H9 (cell line): ENCODE measurements around the gene TMTC1. TPM values are rescaled to one million over a fixed set of nuclear protein-coding genes. Genes with fewer than 3 reads are reported as not detected.

Source experiments
- DNase-seq: peaks from one replicate; pipeline ENCODE4 v3.0.0-alpha.2; 2017
- H2AFZ ChIP-seq: one replicate; pipeline ENCODE4 v1.6.1; 2013; ENCODE audit warnings: mild to moderate bottlenecking, low read length, control low read depth, moderate library complexity
- H2AK5ac ChIP-seq: 2 replicates; pipeline ENCODE4 v1.6.1; 2013; ENCODE audit warnings: low read length, control low read depth, mixed read lengths; ENCODE audit not compliant: insufficient read length
- H2BK120ac ChIP-seq: one replicate; pipeline ENCODE4 v1.6.1; 2013; ENCODE audit warnings: low read depth, mild to moderate bottlenecking, low read length, control low read depth, inconsistent platforms; ENCODE audit not compliant: poor library complexity, severe bottlenecking
- H2BK12ac ChIP-seq: 2 replicates; pipeline ENCODE4 v1.6.1; 2013; ENCODE audit warnings: low read length, control low read depth, mixed read lengths, low read depth; ENCODE audit not compliant: insufficient read length
- H2BK15ac ChIP-seq: 2 replicates; pipeline ENCODE4 v1.6.1; 2013; ENCODE audit warnings: low read depth, low read length, control low read depth
- H2BK20ac ChIP-seq: one replicate; pipeline ENCODE4 v1.6.1; 2013; ENCODE audit warnings: low read depth, mild to moderate bottlenecking, low read length, control low read depth, inconsistent platforms; ENCODE audit not compliant: poor library complexity, severe bottlenecking
- H2BK5ac ChIP-seq: 2 replicates; pipeline ENCODE4 v1.6.1; 2013; ENCODE audit warnings: low read length, control low read depth, mixed read lengths; ENCODE audit not compliant: insufficient read length
- H3K14ac ChIP-seq: 2 replicates; pipeline ENCODE4 v1.6.1; 2013; ENCODE audit warnings: low read length, control low read depth; ENCODE audit not compliant: insufficient read depth
- H3K18ac ChIP-seq: 2 replicates; pipeline ENCODE4 v1.6.1; 2013; ENCODE audit warnings: low read depth, mild to moderate bottlenecking, mixed read lengths, low read length, control low read depth; ENCODE audit not compliant: insufficient read length
- H3K23ac ChIP-seq: 2 replicates; pipeline ENCODE4 v1.6.1; 2013; ENCODE audit warnings: low read length, control low read depth, mixed read lengths, low read depth; ENCODE audit not compliant: insufficient read length
- H3K23me2 ChIP-seq: 2 replicates; pipeline ENCODE4 v1.6.1; 2013; ENCODE audit warnings: low read depth, mild to moderate bottlenecking, mixed read lengths, low read length, control low read depth; ENCODE audit not compliant: insufficient read length, poor library complexity, severe bottlenecking
- H3K27ac ChIP-seq: 2 replicates; pipeline ENCODE4 v1.5.1; 2013; ENCODE audit warnings: low read length, control low read depth, mixed read lengths, low read depth; ENCODE audit not compliant: insufficient read length
- H3K27me3 ChIP-seq: 2 replicates; pipeline ENCODE4 v1.6.1; 2013; ENCODE audit warnings: low read length, control low read depth, inconsistent platforms; ENCODE audit not compliant: insufficient read depth
- H3K4ac ChIP-seq: 2 replicates; pipeline ENCODE4 v1.6.1; 2013; ENCODE audit warnings: low read depth, mild to moderate bottlenecking, control low read depth, inconsistent platforms, low read length, moderate library complexity
- H3K4me1 ChIP-seq: 2 replicates; pipeline ENCODE4 v1.6.1; 2013; ENCODE audit warnings: low read length, control low read depth, inconsistent platforms; ENCODE audit not compliant: insufficient read depth
- H3K4me2 ChIP-seq: 2 replicates; pipeline ENCODE4 v1.6.1; 2013; ENCODE audit warnings: low read length, control low read depth, mixed read lengths; ENCODE audit not compliant: insufficient read length, insufficient read depth
- H3K56ac ChIP-seq: 2 replicates; pipeline ENCODE4 v1.6.1; 2013; ENCODE audit warnings: low read depth, mild to moderate bottlenecking, mixed read lengths, low read length, control low read depth; ENCODE audit not compliant: insufficient read length
- H3K79me1 ChIP-seq: 2 replicates; pipeline ENCODE4 v1.6.1; 2013; ENCODE audit warnings: low read depth, mild to moderate bottlenecking, moderate library complexity, low read length, control low read depth, inconsistent platforms; ENCODE audit not compliant: insufficient read depth, poor library complexity, severe bottlenecking
- H3K79me2 ChIP-seq: 2 replicates; pipeline ENCODE4 v1.6.1; 2013; ENCODE audit warnings: low read length, control low read depth, inconsistent platforms; ENCODE audit not compliant: insufficient read depth
- H3K9ac ChIP-seq: 2 replicates; pipeline ENCODE4 v1.6.1; 2013; ENCODE audit warnings: low read length, control low read depth, mixed read lengths; ENCODE audit not compliant: insufficient read length; ENCODE audit errors: extremely low read depth
- H3K9me3 ChIP-seq: one replicate; pipeline ENCODE4 v1.6.1; 2013; ENCODE audit warnings: low read depth, low read length, inconsistent platforms; ENCODE audit not compliant: control insufficient read depth
- H3T11ph ChIP-seq: one replicate; pipeline ENCODE4 v1.6.1; 2013; ENCODE audit warnings: mild to moderate bottlenecking, low read length, control low read depth, inconsistent platforms
- H4K20me1 ChIP-seq: one replicate; pipeline ENCODE4 v1.6.1; 2013; ENCODE audit not compliant: control insufficient read depth, insufficient read length, insufficient read depth
- H4K5ac ChIP-seq: 2 replicates; pipeline ENCODE4 v1.6.1; 2013; ENCODE audit warnings: low read depth, mild to moderate bottlenecking, mixed read lengths, low read length, control low read depth; ENCODE audit not compliant: insufficient read length
- H4K8ac ChIP-seq: replicated peaks from 2 replicates; pipeline ENCODE4 v1.6.1; 2013; ENCODE audit warnings: low read length, control low read depth, mixed read lengths, low read depth; ENCODE audit not compliant: insufficient read length
- H4K91ac ChIP-seq: 2 replicates; pipeline ENCODE4 v1.6.1; 2013; ENCODE audit warnings: low read depth, mild to moderate bottlenecking, moderate library complexity, mixed read lengths, low read length, control low read depth; ENCODE audit not compliant: insufficient read length
- H3K27ac Mint-ChIP-seq, 3 experiments: 2 replicates in 2 of 3; 3 replicates in 1 of 3; pipeline ENCODE4 v1.8.0; 2020 to 2021; ENCODE audit warnings: mixed read lengths in 3 of 3, mild to moderate bottlenecking in 1 of 3, moderate library complexity in 1 of 3
- H3K27me3 Mint-ChIP-seq: 2 replicates; pipeline ENCODE4 v1.8.0; 2021; ENCODE audit warnings: low read depth, mild to moderate bottlenecking, moderate library complexity, mixed read lengths
- H3K36me3 Mint-ChIP-seq, 3 experiments: 2 replicates in 2 of 3; 3 replicates in 1 of 3; pipeline ENCODE4 v1.8.0; 2020 to 2021; ENCODE audit warnings: low read depth in 3 of 3, mixed read lengths in 3 of 3; ENCODE audit not compliant: insufficient read depth in 1 of 3
- H3K4me1 Mint-ChIP-seq, 2 experiments: 2 replicates each; pipeline ENCODE4 v1.8.0; 2020; ENCODE audit warnings: mixed read lengths in 2 of 2
- H3K4me3 Mint-ChIP-seq, 2 experiments: 2 replicates in 1 of 2; 3 replicates in 1 of 2; pipeline ENCODE4 v1.8.0; 2020 to 2021; ENCODE audit warnings: mild to moderate bottlenecking in 2 of 2, mixed read lengths in 2 of 2, moderate library complexity in 1 of 2
- H3K9me3 Mint-ChIP-seq, 2 experiments: 2 replicates in 1 of 2; 3 replicates in 1 of 2; pipeline ENCODE4 v1.8.0; 2020; ENCODE audit warnings: mild to moderate bottlenecking in 2 of 2, mixed read lengths in 2 of 2, moderate library complexity in 1 of 2
- CTCF ChIP-seq: fragments of 200-600 bp; sonication (generic); conservative IDR thresholded peaks from 3 replicates; pipeline ENCODE4 v1.8.0; 2021; ENCODE audit warnings: antibody characterized with exemption, mild to moderate bottlenecking
- WGBS: extraction: QIAGEN DNeasy Blood & Tissue Kit; methylation state at CpG from one replicate; pipeline ENCODE4 v1.1.7; 2013; ENCODE audit warnings: missing lambda C conversion rate, low lambda C conversion rate, mixed read lengths; ENCODE audit not compliant: insufficient read length; ENCODE audit errors: extremely low coverage; 5-methylcytosine and 5-hydroxymethylcytosine counted together
- total RNA-seq: library from RNA; stranded (reverse); gene quantifications from 2 replicates; pipeline ENCODE4 v1.2.1, GENCODE V29; 2021

The TMTC1 gene
- total RNA-seq, 1 experiment from 2014 or later, result 16.1 TPM

- Histone ChIP-seq H3K4ac (no peak overlapping the region), H3K9ac (no peak overlapping the region), H4K5ac (no peak overlapping the region), H2AFZ (no peak overlapping the region), H3K23ac (no peak overlapping the region), H3K14ac (no peak overlapping the region), H4K91ac (no peak overlapping the region), H3K4me1 (0 out of 2 replicates have a peak, but pooled peaks cover 3% of the 10 kb centered on the region), H3K56ac (no peak overlapping the region), H2BK15ac (no peak overlapping the region), H3K27me3 (no peaks in the 10 kb centered on the region), H2AK5ac (no peak overlapping the region), H3K79me1 (no peaks in the 10 kb centered on the region), H4K20me1 (no peaks in the 10 kb centered on the region), H3K27ac (no peak overlapping the region), H3K79me2 (no peaks in the 10 kb centered on the region), H3K18ac (no peak overlapping the region), H2BK5ac (no peak overlapping the region), H2BK20ac (no peak overlapping the region), H2BK120ac (no peak overlapping the region), H3K4me2 (no peak overlapping the region), H4K8ac (no peak overlapping the region), H3T11ph (no peak overlapping the region), H3K9me3 (peaks cover 27% of the 10 kb centered on the region), H3K23me2 (no peaks in the 10 kb centered on the region), H2BK12ac (no peak overlapping the region)
- peaks cover 3 to 7% of the 10 kb centered on the region in 2 experiments; a peak in 4 of 5 replicates for H3K9me3 Mint-ChIP-seq
- WGBS, result no CpG with 5 or more reads among the region's 10 CpGs
- no peak overlapping the region for H3K4me3 Mint-ChIP-seq
- peaks cover 0 to 2% (median 0%) of the 10 kb centered on the region in 3 experiments; a peak in 1 of 7 replicates for H3K36me3 Mint-ChIP-seq
- no peak overlapping the region for H3K27ac Mint-ChIP-seq
- no peak for DNase-seq
- H3K4me1 Mint-ChIP-seq, result peaks cover 31 to 36% of the 10 kb centered on the region in 2 experiments
- no peak for TF ChIP-seq CTCF
- H3K27me3 Mint-ChIP-seq, result no peaks in the 10 kb centered on the region
These were observed 8.4 kb upstream of the TMTC1 start for GRCh38 chr12:29792132-29792531.
